ENCODE data around the gene CCDC159.

DNA sequence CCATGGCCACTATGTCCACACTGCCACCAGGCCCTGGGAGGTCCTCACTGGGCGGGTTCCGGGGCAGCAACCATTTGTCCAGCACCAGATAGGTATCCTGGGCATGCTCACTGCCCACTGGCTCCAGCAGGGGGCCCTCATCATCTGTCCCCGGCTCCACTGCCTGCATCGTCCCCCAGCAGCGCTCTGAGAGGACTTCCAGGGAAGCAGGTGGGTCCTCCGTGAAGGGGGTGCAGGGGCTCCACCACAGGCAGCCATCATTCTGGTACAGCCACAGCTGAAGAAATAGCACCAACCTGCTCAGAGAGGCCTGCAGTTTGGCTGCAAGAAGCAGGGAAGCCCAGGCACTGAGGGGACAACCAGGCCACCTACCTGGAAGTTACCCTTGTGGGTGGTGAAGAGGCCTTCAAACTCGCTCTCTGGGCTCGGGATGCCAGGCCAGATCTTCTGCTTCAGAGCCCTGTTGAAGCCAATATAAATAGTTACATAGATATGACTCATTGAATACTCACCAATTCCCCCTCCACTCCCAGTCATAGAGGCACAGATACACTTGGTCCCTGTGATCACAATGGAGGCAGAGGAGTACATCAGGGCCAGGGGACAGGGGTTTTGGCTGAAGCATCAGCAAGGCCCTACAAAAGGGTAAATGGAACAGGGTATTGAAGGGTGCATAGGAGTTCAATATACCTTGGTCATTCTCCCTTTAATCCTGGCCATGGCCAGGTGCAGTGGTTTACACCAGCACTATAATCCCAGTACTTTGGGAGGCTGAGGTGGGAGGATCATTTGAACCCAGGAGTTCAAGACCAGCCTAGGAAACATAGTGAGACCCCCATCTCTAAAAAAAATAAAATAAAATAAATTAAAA lies 32.2 kb downstream of the CCDC159 start:
- TF ChIP-seq CTCF (optimal IDR thresholded peaks at IDR 0.05 in 1 of 3, IDR thresholded peaks at IDR 0.05 in 1 of 3, conservative IDR thresholded peaks at IDR 0.05 in 1 of 3; ENCODE audit: extremely low read depth in 1 of 3, insufficient read depth in 2 of 3, low read length in 3 of 3) (peak; percentile 15 to 32 (median 21)), EZH2 (IDR thresholded peaks at IDR 0.05; ENCODE audit: low read length) (no peak)

Measured in keratinocyte (primary cell).